GM12878 (cell line): ENCODE results near the gene CELF2. TPM values are rescaled to one million over a fixed set of nuclear protein-coding genes. Genes with fewer than 3 reads are reported as not detected.

Experiments
- ATAC-seq: fragments of 200-7000 bp; cut with Tn5 transposase; 3 replicates; pipeline ENCODE4 v1.9.1; 2020; ENCODE audit warnings: mild to moderate bottlenecking, moderate library complexity
- BruUV-seq: library from RNA; stranded (reverse); fragments of 400-500 nt; replicated peaks from 2 replicates; lab custom pipeline; 2021; lab: Mats Ljungman, UMichigan
- CTCF ChIA-PET: fragments of 300-600 bp; sonication (Branson Sonifier 250); formaldehyde crosslinking; extraction: SDS; loops from one replicate; lab custom pipeline; 2021; ENCODE audit warnings: inconsistent platforms; lab: Yijun Ruan, JAX
- POLR2A ChIA-PET: fragments of 350-600 bp; formaldehyde crosslinking; extraction: SDS; loops from one replicate; lab custom pipeline; 2021; ENCODE audit warnings: inconsistent platforms; lab: Charles Lee
- RAD21 ChIA-PET: fragments of 300-600 bp; sonication (Branson Sonifier 250); formaldehyde crosslinking; loops from one replicate; lab custom pipeline; 2023; ENCODE audit warnings: antibody characterized with exemption; ENCODE audit not compliant: unreplicated experiment; lab: Charles Lee
- SMC1A ChIA-PET: fragments of 300-600 bp; sonication (Branson Sonifier 250); formaldehyde crosslinking; loops from one replicate; lab custom pipeline; 2023; ENCODE audit not compliant: unreplicated experiment, uncharacterized antibody; lab: Charles Lee
- DNase-seq: peaks from one replicate; pipeline ENCODE4 v3.0.0-alpha.2; 2011; ENCODE audit warnings: low read depth, low spot score
- FAIRE-seq: peaks from 3 replicates; lab custom pipeline; 2011; peaks lifted over from hg19 to GRCh38; lab: Jason Lieb, UNC
- H2AFZ ChIP-seq: 2 replicates; pipeline ENCODE4 v1.6.0; 2011; ENCODE audit warnings: low read depth, low read length, control low read depth; ENCODE audit not compliant: control insufficient read depth
- H3K27ac ChIP-seq: 2 replicates; pipeline ENCODE4 v1.5.1; 2011; ENCODE audit warnings: control low read depth; ENCODE audit not compliant: control insufficient read depth, insufficient read depth
- H3K27me3 ChIP-seq, 2 experiments: replicated peaks in 1 of 2; 2 replicates each; pipeline versions ENCODE4 v1.6.0 to v1.6.1; 2011; ENCODE audit warnings: low read length in 1 of 2; ENCODE audit not compliant: control insufficient read depth in 2 of 2, insufficient read depth in 2 of 2
- H3K36me3 ChIP-seq, 2 experiments: 2 replicates each; pipeline ENCODE4 v1.5.1; 2011; ENCODE audit warnings: low read length in 1 of 2; ENCODE audit not compliant: control insufficient read depth in 2 of 2, insufficient read depth in 2 of 2
- H3K4me1 ChIP-seq: 2 replicates; pipeline ENCODE4 v1.6.1; 2011; ENCODE audit warnings: mild to moderate bottlenecking, low read length, moderate library complexity, mixed read lengths; ENCODE audit not compliant: control insufficient read depth, insufficient read depth
- H3K4me2 ChIP-seq: 2 replicates; pipeline ENCODE4 v1.6.0; 2011; ENCODE audit warnings: control low read depth; ENCODE audit not compliant: control insufficient read depth, insufficient read depth
- H3K4me3 ChIP-seq: fragments of 200-600 bp; sonication (generic); 2 replicates; pipeline ENCODE4 v1.5.1; 2016
- H3K79me2 ChIP-seq: 2 replicates; pipeline ENCODE4 v1.6.0; 2011; ENCODE audit warnings: low read length; ENCODE audit not compliant: control insufficient read depth, insufficient read depth
- H3K9ac ChIP-seq: 2 replicates; pipeline ENCODE4 v1.8.0; 2011; ENCODE audit warnings: low read length, control low read depth, mixed read lengths; ENCODE audit not compliant: control insufficient read depth, insufficient read depth
- H3K9me3 ChIP-seq: replicated peaks from 3 replicates; pipeline ENCODE4 v1.5.1; 2011; ENCODE audit warnings: mild to moderate bottlenecking, low read length; ENCODE audit not compliant: control insufficient read depth, insufficient read depth
- H4K20me1 ChIP-seq: 2 replicates; pipeline ENCODE4 v1.6.0; 2011; ENCODE audit not compliant: control insufficient read depth, insufficient read depth
- BACH1 ChIP-seq: fragments of 450-650 bp; IDR thresholded peaks from 2 replicates; pipeline ENCODE4 v1.6.1; 2017; ENCODE audit warnings: mild to moderate bottlenecking, borderline replicate concordance
- BCLAF1 ChIP-seq: fragments of 450-650 bp; IDR thresholded peaks from 2 replicates; pipeline ENCODE4 v1.6.1; 2017; ENCODE audit warnings: antibody characterized with exemption, mild to moderate bottlenecking, moderate library complexity
- BMI1 ChIP-seq: fragments of 450-650 bp; IDR thresholded peaks from 2 replicates; pipeline ENCODE4 v1.6.1; 2016; ENCODE audit warnings: mild to moderate bottlenecking, moderate library complexity, borderline replicate concordance
- DPF2 ChIP-seq: fragments of 450-650 bp; IDR thresholded peaks from 2 replicates; pipeline ENCODE4 v1.6.1; 2017; ENCODE audit warnings: mild to moderate bottlenecking
- GATAD2B ChIP-seq: fragments of 450-650 bp; conservative IDR thresholded peaks from 2 replicates; pipeline ENCODE4 v1.6.1; 2017; ENCODE audit warnings: low read depth, mild to moderate bottlenecking, moderate library complexity
- HDGF ChIP-seq: fragments of 450-650 bp; IDR thresholded peaks from 2 replicates; pipeline ENCODE4 v1.6.1; 2016; ENCODE audit warnings: antibody characterized with exemption
- MEF2B ChIP-seq: fragments of 450-650 bp; IDR thresholded peaks from 2 replicates; pipeline ENCODE4 v1.6.1; 2018; ENCODE audit warnings: mild to moderate bottlenecking, moderate library complexity; ENCODE audit not compliant: partially characterized antibody, poor library complexity, severe bottlenecking
- MTA2 ChIP-seq: fragments of 450-650 bp; IDR thresholded peaks from 2 replicates; pipeline ENCODE4 v1.6.1; 2016; ENCODE audit warnings: low read depth, mild to moderate bottlenecking, moderate library complexity
- NBN ChIP-seq: fragments of 450-650 bp; IDR thresholded peaks from 2 replicates; pipeline ENCODE4 v1.6.1; 2016
- NFXL1 ChIP-seq: fragments of 450-650 bp; IDR thresholded peaks from 2 replicates; pipeline ENCODE4 v1.6.1; 2017; ENCODE audit warnings: antibody characterized with exemption, mild to moderate bottlenecking, borderline replicate concordance
- PBX3 ChIP-seq: IDR thresholded peaks from 2 replicates; pipeline ENCODE4 v1.6.1; 2011; ENCODE audit warnings: mild to moderate bottlenecking, low read depth, low read length, moderate library complexity; ENCODE audit not compliant: insufficient replicate concordance
- RAD21 ChIP-seq: IDR thresholded peaks from 2 replicates; pipeline ENCODE4 v1.6.1; 2011; ENCODE audit warnings: mild to moderate bottlenecking, low read depth, low read length, moderate library complexity; ENCODE audit not compliant: insufficient read depth
- SIN3A ChIP-seq: IDR thresholded peaks from 2 replicates; pipeline ENCODE4 v1.6.1; 2012; ENCODE audit warnings: low read depth, low read length, improper control_type of control experiment
- SRF ChIP-seq, 2 experiments: IDR thresholded peaks; 2 replicates each; pipeline ENCODE4 v1.6.1; 2011; ENCODE audit warnings: low read depth in 2 of 2, low read length in 2 of 2, mild to moderate bottlenecking in 1 of 2, moderate library complexity in 1 of 2
- TCF3 ChIP-seq: IDR thresholded peaks from 2 replicates; pipeline ENCODE4 v1.6.1; 2012; ENCODE audit warnings: low read depth, mild to moderate bottlenecking, low read length, borderline replicate concordance; ENCODE audit not compliant: insufficient read depth
- YY1 ChIP-seq: IDR thresholded peaks from 2 replicates; pipeline ENCODE4 v1.6.1; 2011; ENCODE audit warnings: low read depth, mild to moderate bottlenecking, low read length
- ZBED1 ChIP-seq: IDR thresholded peaks from 2 replicates; pipeline ENCODE4 v1.6.1; 2016; ENCODE audit warnings: borderline replicate concordance
- ZBTB4 ChIP-seq: fragments of 450-650 bp; formaldehyde crosslinking; IDR thresholded peaks from 2 replicates; pipeline ENCODE4 v1.4.0; 2022; ENCODE audit warnings: mild to moderate bottlenecking, moderate library complexity
- ZNF274 ChIP-seq: IDR thresholded peaks from one replicate; pipeline ENCODE4 v1.8.0; 2011; ENCODE audit not compliant: insufficient read length, insufficient read depth
- WGBS: methylation state at CpG from one replicate; pipeline ENCODE4 v1.1.6; 2016; ENCODE audit warnings: low lambda C conversion rate; ENCODE audit not compliant: insufficient replicate concordance, insufficient coverage; ENCODE audit errors: missing lambda C conversion rate; 5-methylcytosine and 5-hydroxymethylcytosine counted together
- in situ Hi-C: fragments of 300-500 bp; cut with MboI; formaldehyde crosslinking; loops from 9 replicates; pipeline ENCODE4 v1.14.3; 2018; ENCODE audit warnings: mixed read lengths
- intact Hi-C: fragments of 100-400 bp; cut with micrococcal nuclease; formaldehyde crosslinking; loops from one replicate; pipeline ENCODE4 v1.14.2; 2022; ENCODE audit not compliant: unreplicated experiment
- polyA plus RNA-seq, 11 experiments: library from polyadenylated mRNA; depleted of rRNA in 4 of 11; unstranded in 6 of 11; stranded (reverse) in 5 of 11; fragments of >200 nt; fragmentation: Nextera tagmentation in 4 of 11; fragmentation: Illumina TruSeq in 1 of 11; extraction: Ambion mirVana in 4 of 11; extraction: Trizol in 1 of 11; gene quantifications; 1 replicate in 1 of 11; 2 replicates in 10 of 11; pipeline versions ENCODE4 v1.2.1 to v1.2.3, GENCODE V29; 2011 to 2016; ENCODE audit warnings: inconsistent platforms in 2 of 11, missing spikeins in 2 of 11, low read depth in 1 of 11
- total RNA-seq, 4 experiments: library from RNA; depleted of rRNA in 3 of 4; stranded (reverse); fragments of >200 nt in 3 of 4; fragmentation: Illumina TruSeq in 1 of 4; extraction: Trizol in 1 of 4; gene quantifications; 2 replicates each; pipeline versions ENCODE4 v1.2.1 to v1.2.3, GENCODE V29; 2013 to 2021

CELF2 gene
- total and polyA plus RNA-seq, 10 of the 15 experiments (the other 5 are each of a cell fraction or from before 2014, with no cell fraction given), result 20.8 to 129 (median 86.3) TPM

- ChIA-PET CTCF (interaction anchor here (1.3 to 1.6 kb wide), 2 partner anchors 11 to 131 kb away, joined by 3 to 4 read pairs; no protein-coding TSS in a partner anchor), SMC1A (interaction anchor here (0.8 to 1.3 kb wide), 2 partner anchors 34 to 128 kb away, joined by 3 to 6 read pairs; no protein-coding TSS in a partner anchor), RAD21 (no interaction called here), POLR2A (no interaction called here)
- BruUV-seq, result no TSS peak
- Histone ChIP-seq H2AFZ (peak overlapping the region; percentile 3; the same call in 1 of the 2 replicates), H3K4me2 (no peak overlapping the region), H3K4me1 (peaks cover 8% of the 10 kb centered on the region), H4K20me1 (no peaks in the 10 kb centered on the region), H3K4me3 (no peak overlapping the region), H3K27me3 (no peaks in the 10 kb centered on the region), H3K79me2 (no peaks in the 10 kb centered on the region), H3K9ac (no peak overlapping the region), H3K9me3 (no peaks in the 10 kb centered on the region), H3K36me3 (no peaks in the 10 kb centered on the region), H3K27ac (no peak overlapping the region)
- in situ Hi-C loops, result no loop called here
- 87% methylated on average over 5 of the region's 6 CpGs for WGBS
- TF ChIP-seq ZBED1, result no peak
- TF ChIP-seq DPF2, result no peak
- TF ChIP-seq RAD21, result no peak
- TF ChIP-seq NFXL1, result no peak
- TF ChIP-seq YY1, result no peak
- TF ChIP-seq SRF (IDR thresholded peaks at IDR 0.05; ENCODE audit: low read depth in 2 of 2, low read length in 2 of 2), result no peak
- no peak for TF ChIP-seq BMI1
- no peak for TF ChIP-seq MEF2B
- no peak for TF ChIP-seq BCLAF1
- no peak for TF ChIP-seq BACH1
- no peak for TF ChIP-seq TCF3
- TF ChIP-seq NBN, result no peak
- no peak for TF ChIP-seq GATAD2B
- no peak for TF ChIP-seq ZBTB4
- no peak for TF ChIP-seq SIN3A
- TF ChIP-seq PBX3, result no peak
- TF ChIP-seq MTA2, result no peak
- TF ChIP-seq HDGF, result no peak
- no peak for TF ChIP-seq ZNF274
- no peak for FAIRE-seq
- intact Hi-C loops, result no loop called here
- no peak for ATAC-seq
- DNase-seq, result no peak
Measured at GRCh38 chr10:11140963-11141362, 123.3 kb downstream of the CELF2 start.
